Measurements from ENCODE around the gene ARMC7.

The ARMC7 gene

DNA sequence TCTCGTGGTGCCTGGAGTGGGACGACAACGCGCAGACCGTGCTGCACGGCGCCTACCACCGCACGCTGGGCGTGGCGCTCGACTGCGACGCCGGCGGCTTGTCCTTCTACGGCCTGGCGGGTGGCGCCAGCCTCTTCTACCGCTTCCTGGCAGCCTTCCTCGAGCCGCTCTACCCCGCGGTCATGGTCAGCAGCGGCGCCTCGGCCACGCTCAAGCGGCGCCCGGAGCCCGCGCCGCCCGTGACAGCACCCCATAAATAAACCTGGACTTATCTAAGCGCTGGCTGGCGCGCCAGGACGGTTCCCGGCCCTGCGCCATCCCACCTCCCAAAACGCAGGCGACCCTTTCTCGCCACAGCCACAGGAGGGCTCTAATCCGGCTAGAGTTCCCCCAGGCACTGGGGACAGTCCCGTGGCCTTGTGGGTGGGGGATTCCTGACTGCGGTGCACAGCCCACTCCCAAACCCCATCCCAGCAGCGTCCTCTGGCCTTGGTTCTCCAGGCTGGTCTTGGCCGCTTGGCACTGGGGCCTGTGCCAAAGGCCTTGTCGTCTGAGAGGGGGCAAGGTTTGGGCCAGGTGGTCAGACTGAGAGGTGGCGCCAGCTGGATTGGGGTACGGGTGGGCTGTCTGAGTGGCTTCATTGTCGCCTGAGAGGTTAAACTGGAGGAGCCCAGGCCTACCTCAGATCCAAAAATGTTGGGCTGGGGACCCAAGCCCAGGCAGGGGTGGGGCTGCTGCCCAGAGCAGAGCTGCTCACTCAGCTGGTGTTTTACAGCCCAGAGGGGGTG lies 32.1 kb upstream of the ARMC7 start:
- H3K9me3 ChIP-seq (ENCODE audit: control insufficient read depth in 2 of 2, low read length in 2 of 2), result no peaks in the 10 kb centered on the region
- peak overlapping the region; percentile 71 to 90 for H3K27ac ChIP-seq (ENCODE audit: low read depth in 2 of 2, low read length in 2 of 2)
- H3K27me3 ChIP-seq (ENCODE audit: control insufficient read depth in 2 of 2, insufficient read depth in 2 of 2, low read length in 2 of 2), result no peaks in the 10 kb centered on the region
- H3K4me1 ChIP-seq (ENCODE audit: control insufficient read depth in 2 of 2, insufficient read depth in 2 of 2, low read length in 2 of 2), result peaks cover 37 to 39% of the 10 kb centered on the region in 2 donors
- no peaks in the 10 kb centered on the region for H3K36me3 ChIP-seq (ENCODE audit: control insufficient read depth in 2 of 2, insufficient read depth in 2 of 2, low read length in 2 of 2)
- H3K4me3 ChIP-seq (ENCODE audit: low read length in 2 of 2), result peak overlapping the region; percentile 62 to 69
- peak overlapping the region; percentile 68 to 80 for H3K9ac ChIP-seq (ENCODE audit: low read depth in 1 of 2, low read length in 2 of 2)

DNA sequence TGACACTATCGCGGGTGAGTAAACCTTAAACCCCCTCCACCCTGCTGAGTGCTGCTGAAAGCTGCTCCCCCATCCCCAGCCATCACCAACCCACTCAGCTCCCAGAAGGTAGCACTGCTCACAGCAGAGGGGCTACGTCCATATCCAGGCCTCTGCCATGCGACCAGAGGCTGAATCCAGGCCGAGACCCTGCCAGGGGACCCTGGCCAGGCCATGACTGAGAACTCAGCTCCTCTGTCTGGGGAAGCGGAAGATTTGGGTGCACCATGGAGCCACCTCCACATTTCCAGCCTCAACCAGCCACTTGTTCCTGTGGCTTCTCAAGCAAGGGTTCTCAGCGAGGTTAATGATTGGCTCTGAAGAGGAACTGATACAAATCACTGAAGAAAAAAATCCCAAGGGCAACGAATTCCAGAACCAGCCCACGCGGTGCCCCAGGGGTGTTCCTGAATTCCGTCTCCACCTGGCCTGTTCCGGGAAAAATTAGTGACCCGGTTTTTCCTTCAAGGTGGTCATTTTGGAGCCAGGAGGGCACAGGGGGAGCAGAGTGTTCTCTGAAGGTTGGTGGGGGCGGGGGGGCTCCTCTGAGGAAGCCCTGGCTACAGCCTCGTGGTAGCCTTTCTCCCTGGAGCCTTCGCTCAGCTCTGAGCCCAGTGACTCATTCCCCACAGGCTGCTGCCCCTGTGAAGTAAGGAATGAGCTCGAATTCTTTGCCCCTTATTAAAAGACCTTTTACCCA lies 31.3 kb upstream of the ARMC7 start:
- no peaks in the 10 kb centered on the region for H3K36me3 ChIP-seq (ENCODE audit: control insufficient read depth in 2 of 2, insufficient read depth in 2 of 2, low read length in 2 of 2)
- peak overlapping the region; percentile 71 to 90 for H3K27ac ChIP-seq (ENCODE audit: low read depth in 2 of 2, low read length in 2 of 2)
- no peaks in the 10 kb centered on the region for H3K9me3 ChIP-seq (ENCODE audit: control insufficient read depth in 2 of 2, low read length in 2 of 2)
- peak overlapping the region in 1 of 2 donors; percentile 69 for H3K4me3 ChIP-seq (ENCODE audit: low read length in 2 of 2)
- H3K9ac ChIP-seq (ENCODE audit: low read depth in 1 of 2, low read length in 2 of 2), result peak overlapping the region; percentile 68 to 80
- peaks cover 37 to 39% of the 10 kb centered on the region in 2 donors for H3K4me1 ChIP-seq (ENCODE audit: control insufficient read depth in 2 of 2, insufficient read depth in 2 of 2, low read length in 2 of 2)
- H3K27me3 ChIP-seq (ENCODE audit: control insufficient read depth in 2 of 2, insufficient read depth in 2 of 2, low read length in 2 of 2), result no peaks in the 10 kb centered on the region

- H3K9me3 ChIP-seq (ENCODE audit: control insufficient read depth in 2 of 2, low read length in 2 of 2), result no peaks in the 10 kb centered on the region
- H3K27me3 ChIP-seq (ENCODE audit: control insufficient read depth in 2 of 2, insufficient read depth in 2 of 2, low read length in 2 of 2), result no peaks in the 10 kb centered on the region
- peaks cover 33 to 36% of the 10 kb centered on the region in 2 donors for H3K4me1 ChIP-seq (ENCODE audit: control insufficient read depth in 2 of 2, insufficient read depth in 2 of 2, low read length in 2 of 2)
- H3K27ac ChIP-seq (ENCODE audit: low read depth in 2 of 2, low read length in 2 of 2), result peak overlapping the region; percentile 71 to 90
- no peak overlapping the region for H3K4me3 ChIP-seq (ENCODE audit: low read length in 2 of 2)
- H3K9ac ChIP-seq (ENCODE audit: low read depth in 1 of 2, low read length in 2 of 2), result peak overlapping the region in 1 of 2 donors; percentile 54
- H3K36me3 ChIP-seq (ENCODE audit: control insufficient read depth in 2 of 2, insufficient read depth in 2 of 2, low read length in 2 of 2), result no peaks in the 10 kb centered on the region
Observed at GRCh38 chr17:75079023-75079373, 30.8 kb upstream of the ARMC7 start.

GRCh38 chr17:75081611-75082540 lies 27.9 kb upstream of the ARMC7 start:
- no peak overlapping the region for H3K4me3 ChIP-seq (ENCODE audit: low read length in 2 of 2)
- H3K27me3 ChIP-seq (ENCODE audit: control insufficient read depth in 2 of 2, insufficient read depth in 2 of 2, low read length in 2 of 2), result no peaks in the 10 kb centered on the region
- no peak overlapping the region for H3K27ac ChIP-seq (ENCODE audit: low read depth in 2 of 2, low read length in 2 of 2)
- peaks cover 33 to 38% of the 10 kb centered on the region in 2 donors for H3K4me1 ChIP-seq (ENCODE audit: control insufficient read depth in 2 of 2, insufficient read depth in 2 of 2, low read length in 2 of 2)
- no peaks in the 10 kb centered on the region for H3K36me3 ChIP-seq (ENCODE audit: control insufficient read depth in 2 of 2, insufficient read depth in 2 of 2, low read length in 2 of 2)
- no peaks in the 10 kb centered on the region for H3K9me3 ChIP-seq (ENCODE audit: control insufficient read depth in 2 of 2, low read length in 2 of 2)
- H3K9ac ChIP-seq (ENCODE audit: low read depth in 1 of 2, low read length in 2 of 2), result no peak overlapping the region

DNA sequence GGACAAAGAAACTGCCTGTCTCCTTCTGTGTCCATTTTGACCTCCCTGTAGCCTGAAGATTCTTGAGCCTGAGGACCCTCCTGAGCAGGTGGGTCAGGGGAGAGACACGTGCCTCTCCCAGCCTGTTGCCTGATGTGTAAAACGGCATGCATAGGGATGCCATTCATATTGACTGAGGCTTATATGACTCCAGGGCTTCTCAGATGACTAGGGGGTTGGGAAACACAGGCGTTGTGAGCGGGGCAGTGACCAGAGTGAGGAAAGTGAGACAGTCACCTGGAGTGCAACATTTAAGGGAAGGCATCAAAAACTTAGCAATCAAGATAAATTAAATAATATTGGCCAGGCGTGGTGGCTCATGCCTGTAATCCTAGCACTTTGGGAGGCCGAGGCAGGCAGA lies 27.1 kb upstream of the ARMC7 start:
- no peak overlapping the region for H3K9ac ChIP-seq (ENCODE audit: low read depth in 1 of 2, low read length in 2 of 2)
- H3K9me3 ChIP-seq (ENCODE audit: control insufficient read depth in 2 of 2, low read length in 2 of 2), result no peaks in the 10 kb centered on the region
- no peaks in the 10 kb centered on the region for H3K36me3 ChIP-seq (ENCODE audit: control insufficient read depth in 2 of 2, insufficient read depth in 2 of 2, low read length in 2 of 2)
- peaks cover 31 to 38% of the 10 kb centered on the region in 2 donors for H3K4me1 ChIP-seq (ENCODE audit: control insufficient read depth in 2 of 2, insufficient read depth in 2 of 2, low read length in 2 of 2)
- H3K27me3 ChIP-seq (ENCODE audit: control insufficient read depth in 2 of 2, insufficient read depth in 2 of 2, low read length in 2 of 2), result no peaks in the 10 kb centered on the region
- no peak overlapping the region for H3K27ac ChIP-seq (ENCODE audit: low read depth in 2 of 2, low read length in 2 of 2)
- no peak overlapping the region for H3K4me3 ChIP-seq (ENCODE audit: low read length in 2 of 2)

DNA sequence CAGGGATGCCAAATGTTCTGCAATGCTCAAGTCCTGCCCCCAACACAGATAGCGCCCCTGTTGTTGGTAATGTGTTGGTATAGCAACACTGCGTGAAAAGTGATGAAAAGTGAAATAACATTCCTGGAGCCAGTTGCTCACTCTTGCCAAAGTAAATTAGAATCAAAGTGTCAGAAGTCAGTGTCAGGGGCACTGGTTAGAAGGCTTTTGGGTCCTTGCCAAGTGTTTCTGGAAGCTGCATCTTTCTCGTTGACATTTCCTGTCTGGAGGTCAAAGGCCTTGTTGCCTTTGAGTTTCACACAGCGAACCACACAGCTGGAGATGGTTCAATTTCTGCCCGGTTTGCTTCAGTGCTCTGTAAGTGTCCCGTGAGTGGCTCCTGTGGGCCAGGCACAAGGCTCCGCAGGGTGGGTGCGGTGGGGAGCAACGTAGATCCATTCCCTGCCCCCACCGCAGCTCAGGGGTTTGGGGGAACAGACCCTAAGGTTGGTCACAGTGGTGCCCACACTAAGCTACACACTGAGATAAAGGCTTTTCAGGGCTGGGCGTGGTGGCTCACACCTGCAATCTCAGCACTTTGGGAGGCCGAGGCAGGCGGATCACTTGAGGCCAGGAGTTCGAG lies 25.6 kb upstream of the ARMC7 start:
- H3K9me3 ChIP-seq (ENCODE audit: control insufficient read depth in 2 of 2, low read length in 2 of 2), result no peaks in the 10 kb centered on the region
- no peak overlapping the region for H3K4me3 ChIP-seq (ENCODE audit: low read length in 2 of 2)
- no peaks in the 10 kb centered on the region for H3K27me3 ChIP-seq (ENCODE audit: control insufficient read depth in 2 of 2, insufficient read depth in 2 of 2, low read length in 2 of 2)
- peaks cover 25 to 32% of the 10 kb centered on the region in 2 donors for H3K4me1 ChIP-seq (ENCODE audit: control insufficient read depth in 2 of 2, insufficient read depth in 2 of 2, low read length in 2 of 2)
- H3K27ac ChIP-seq (ENCODE audit: low read depth in 2 of 2, low read length in 2 of 2), result peak overlapping the region in 1 of 2 donors; percentile 23
- H3K9ac ChIP-seq (ENCODE audit: low read depth in 1 of 2, low read length in 2 of 2), result no peak overlapping the region
- no peaks in the 10 kb centered on the region for H3K36me3 ChIP-seq (ENCODE audit: control insufficient read depth in 2 of 2, insufficient read depth in 2 of 2, low read length in 2 of 2)

DNA sequence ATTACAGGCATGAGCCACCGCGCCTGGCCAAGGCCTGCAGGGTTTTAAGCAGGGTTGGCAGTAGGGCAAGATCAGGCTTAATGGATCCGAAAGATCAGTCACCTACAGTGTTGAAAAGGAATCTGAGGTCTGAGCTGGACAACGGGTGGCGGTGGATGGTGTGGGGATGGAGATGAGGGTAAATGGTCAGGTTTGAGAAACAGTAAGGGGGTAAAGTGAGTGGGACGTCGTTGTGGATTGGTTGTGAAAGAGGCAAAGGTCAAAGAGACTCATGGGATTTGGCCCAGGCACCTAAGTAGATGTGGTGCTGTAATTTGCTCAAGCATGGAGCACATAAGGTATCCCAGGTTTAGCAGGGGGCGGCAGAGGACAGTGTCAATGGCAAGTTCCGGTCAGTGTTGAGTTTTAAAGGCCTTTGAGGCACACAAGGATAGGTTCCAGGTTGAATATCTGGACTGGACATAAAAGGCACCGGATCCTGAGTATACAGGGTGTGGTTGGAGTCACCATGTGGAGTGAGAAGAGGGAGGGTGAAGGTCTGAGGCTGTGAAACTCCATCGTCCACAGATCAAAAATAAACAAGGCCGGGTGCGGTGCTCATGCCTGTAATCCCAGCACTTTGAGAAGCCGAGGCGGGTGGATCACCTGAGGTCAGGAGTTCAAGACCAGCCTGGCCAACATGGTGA lies 23.1 kb upstream of the ARMC7 start:
- Histone ChIP-seq H3K4me1 (ENCODE audit: control insufficient read depth in 2 of 2, insufficient read depth in 2 of 2, low read length in 2 of 2) (peaks cover 34 to 44% of the 10 kb centered on the region in 2 donors), H3K27ac (ENCODE audit: low read depth in 2 of 2, low read length in 2 of 2) (peak overlapping the region; percentile 98), H3K4me3 (ENCODE audit: low read length in 2 of 2) (peak overlapping the region in 1 of 2 donors; percentile 82), H3K36me3 (ENCODE audit: control insufficient read depth in 2 of 2, insufficient read depth in 2 of 2, low read length in 2 of 2) (no peaks in the 10 kb centered on the region), H3K27me3 (ENCODE audit: control insufficient read depth in 2 of 2, insufficient read depth in 2 of 2, low read length in 2 of 2) (no peaks in the 10 kb centered on the region), H3K9ac (ENCODE audit: low read depth in 1 of 2, low read length in 2 of 2) (peak overlapping the region in 1 of 2 donors; percentile 52), H3K9me3 (ENCODE audit: control insufficient read depth in 2 of 2, low read length in 2 of 2) (no peaks in the 10 kb centered on the region)

GRCh38 chr17:75087182-75087557 lies 22.6 kb upstream of the ARMC7 start:
- no peaks in the 10 kb centered on the region for H3K36me3 ChIP-seq (ENCODE audit: control insufficient read depth in 2 of 2, insufficient read depth in 2 of 2, low read length in 2 of 2)
- H3K4me3 ChIP-seq (ENCODE audit: low read length in 2 of 2), result peak overlapping the region; percentile 70 to 82
- no peaks in the 10 kb centered on the region for H3K27me3 ChIP-seq (ENCODE audit: control insufficient read depth in 2 of 2, insufficient read depth in 2 of 2, low read length in 2 of 2)
- H3K27ac ChIP-seq (ENCODE audit: low read depth in 2 of 2, low read length in 2 of 2), result peak overlapping the region; percentile 98
- peaks cover 39 to 50% of the 10 kb centered on the region in 2 donors for H3K4me1 ChIP-seq (ENCODE audit: control insufficient read depth in 2 of 2, insufficient read depth in 2 of 2, low read length in 2 of 2)
- no peaks in the 10 kb centered on the region for H3K9me3 ChIP-seq (ENCODE audit: control insufficient read depth in 2 of 2, low read length in 2 of 2)
- H3K9ac ChIP-seq (ENCODE audit: low read depth in 1 of 2, low read length in 2 of 2), result peak overlapping the region; percentile 85 to 91

Data from mucosa of rectum (tissue), 2 donors.